HG03575 (cell line): ENCODE data around the gene DENND1A.
"Not testable (repeated sequence)": the region's sequence is repeated elsewhere in the genome, so short reads cannot be mapped to it uniquely, and the experiment has no call there.

Experiments
- ATAC-seq: cut with Tn5 transposase; IDR thresholded peaks from one replicate; pipeline ENCODE4 v1.9.1; 2021; ENCODE audit not compliant: unreplicated experiment, insufficient number of reproducible peaks, low FRiP score; ENCODE audit errors: extremely low read depth

DENND1A gene

GRCh38 chr9:123757960-123758359 lies 172.0 kb downstream of the DENND1A start:
- no peak for ATAC-seq

GRCh38 chr9:123757547-123757946 lies 172.4 kb downstream of the DENND1A start:
- no peak for ATAC-seq

DNA sequence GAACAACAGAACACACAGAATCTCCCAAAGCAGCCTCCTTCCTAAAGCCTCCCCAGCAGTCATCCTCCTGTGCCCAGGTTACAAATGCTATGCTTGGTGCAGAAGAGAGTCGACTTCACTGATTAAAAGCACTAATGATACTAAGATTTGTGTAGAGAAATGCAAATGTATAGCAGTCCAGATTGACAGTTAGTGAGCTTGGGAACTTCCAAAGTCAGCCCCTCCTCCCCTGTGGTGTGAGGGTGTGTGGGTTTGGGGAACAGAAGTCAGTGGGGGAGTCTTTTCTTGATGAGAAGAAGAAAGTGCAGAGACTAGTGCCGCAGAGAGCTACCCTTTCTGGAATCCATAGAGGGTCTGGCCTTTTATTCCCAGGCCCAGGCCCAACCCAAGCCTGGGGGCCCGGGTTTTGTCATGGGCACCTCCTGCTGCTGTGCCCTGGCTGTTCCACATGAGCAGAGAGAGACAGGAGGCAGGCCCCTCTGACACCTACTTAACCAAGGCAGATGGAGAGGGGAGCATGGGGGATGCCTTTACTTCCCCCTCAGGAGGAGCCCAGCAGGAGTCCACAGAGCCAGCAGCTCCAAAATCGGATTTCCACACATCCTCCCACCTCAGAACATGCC lies 173.3 kb downstream of the DENND1A start:
- no peak for ATAC-seq

GRCh38 chr9:123753669-123754258 lies 176.2 kb downstream of the DENND1A start:
- ATAC-seq, result no peak

DNA sequence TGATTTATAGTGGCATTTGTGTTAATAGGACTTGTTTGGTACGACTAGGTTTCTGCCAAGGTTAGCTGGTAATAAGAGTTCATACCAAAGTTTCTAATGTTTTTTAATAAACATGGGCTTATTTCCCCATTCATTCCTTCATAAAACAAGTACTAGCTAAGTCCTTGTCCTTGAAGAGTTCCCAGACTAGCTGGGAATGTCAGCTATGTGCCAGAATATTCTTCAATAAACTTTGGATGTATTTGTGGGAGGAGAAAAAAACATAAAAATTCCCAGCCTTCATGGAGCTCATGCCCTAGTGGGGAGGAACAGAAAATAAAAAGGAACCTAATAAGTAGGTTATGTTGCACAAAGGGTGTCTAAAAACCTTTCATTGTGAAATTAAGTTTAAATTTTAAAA lies 176.9 kb downstream of the DENND1A start:
- no peak for ATAC-seq

DNA sequence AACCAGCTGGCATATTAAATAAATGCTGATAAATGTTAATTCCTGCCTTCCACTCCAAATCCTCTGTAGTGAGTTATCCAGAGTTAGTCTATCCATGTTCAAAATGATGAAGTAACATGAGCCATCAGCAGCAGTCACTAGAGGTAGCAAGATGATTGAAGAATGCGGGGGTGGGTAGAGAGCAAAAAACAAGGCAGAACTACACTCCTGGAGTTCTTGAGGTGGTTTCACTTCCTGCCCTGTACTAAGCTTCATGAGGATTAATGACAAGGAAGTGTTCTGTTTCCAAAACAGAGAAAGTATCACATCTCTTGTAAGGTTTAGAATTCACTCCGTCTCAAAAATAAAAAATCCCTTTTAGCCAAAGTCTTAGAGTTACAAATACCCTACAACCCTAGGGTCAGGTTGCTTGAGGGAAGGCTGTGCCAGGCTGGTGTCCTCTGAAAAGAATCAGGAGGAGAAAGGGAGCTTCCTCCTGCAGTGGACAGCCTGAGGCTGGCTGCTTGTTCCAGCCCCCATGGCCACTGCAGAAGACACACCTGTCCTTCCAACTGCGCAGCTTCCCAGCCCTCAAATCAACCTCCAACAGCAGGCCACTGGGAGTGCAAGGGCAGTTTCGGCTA lies 180.2 kb downstream of the DENND1A start:
- ATAC-seq, result no peak

DNA sequence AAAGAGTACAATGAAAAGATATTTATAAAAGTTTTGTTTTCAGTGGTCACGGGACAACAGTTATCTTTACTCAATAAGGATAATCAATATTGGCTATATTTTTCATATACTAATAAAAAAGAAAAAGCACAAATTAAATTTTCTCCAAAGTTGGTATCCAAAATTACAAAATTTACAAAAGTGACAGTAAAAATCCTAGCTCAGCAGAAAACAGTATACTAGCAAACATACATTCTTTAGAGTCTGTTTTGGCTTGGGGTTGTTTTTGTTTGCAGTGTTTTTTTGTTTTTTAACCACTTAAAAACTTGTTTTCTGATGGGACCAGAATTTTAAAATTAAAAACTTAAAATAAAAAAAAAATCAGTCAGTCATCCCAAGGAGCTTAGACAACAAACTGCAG lies 183.2 kb downstream of the DENND1A start:
- no peak for ATAC-seq

- ATAC-seq, result no peak
These were observed 184.0 kb downstream of the DENND1A start for GRCh38 chr9:123745933-123746332.

DNA sequence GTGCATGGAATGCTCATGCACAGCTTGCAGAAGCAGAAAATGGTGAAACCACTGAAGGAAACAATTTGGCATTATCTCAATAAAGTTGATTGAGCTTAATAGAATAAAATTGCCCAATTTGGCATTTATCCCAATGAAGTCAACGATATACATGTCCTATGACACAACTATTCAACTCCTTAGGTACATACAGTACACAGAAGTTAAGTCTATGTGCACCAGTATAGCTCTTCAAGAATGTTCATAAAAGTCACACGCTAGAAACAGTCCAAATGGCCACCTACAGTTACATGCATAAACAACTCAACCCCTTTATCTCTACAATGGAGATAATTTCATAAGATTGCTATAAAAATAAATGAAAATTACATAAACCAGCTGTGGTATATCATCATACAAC lies 184.5 kb downstream of the DENND1A start:
- ATAC-seq, result no peak

DNA sequence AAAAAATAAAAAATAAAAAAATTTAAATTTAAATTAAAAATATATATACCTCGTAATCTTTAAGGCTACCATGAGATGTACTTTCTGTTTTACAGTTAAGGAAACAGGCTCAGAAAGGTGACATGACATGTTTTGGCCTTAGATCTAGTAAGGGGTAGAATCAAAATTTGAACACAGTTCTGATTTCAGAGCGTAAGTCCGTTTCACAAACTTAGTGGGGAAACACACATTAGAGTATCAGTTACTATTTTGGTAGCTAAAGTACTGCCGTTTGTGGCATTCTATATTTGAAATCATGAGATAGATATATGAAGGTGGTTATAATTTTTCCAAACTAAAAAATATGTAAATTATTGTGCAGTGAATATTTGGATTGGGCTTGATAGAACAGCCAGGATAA lies 186.2 kb downstream of the DENND1A start:
- no peak for ATAC-seq

DNA sequence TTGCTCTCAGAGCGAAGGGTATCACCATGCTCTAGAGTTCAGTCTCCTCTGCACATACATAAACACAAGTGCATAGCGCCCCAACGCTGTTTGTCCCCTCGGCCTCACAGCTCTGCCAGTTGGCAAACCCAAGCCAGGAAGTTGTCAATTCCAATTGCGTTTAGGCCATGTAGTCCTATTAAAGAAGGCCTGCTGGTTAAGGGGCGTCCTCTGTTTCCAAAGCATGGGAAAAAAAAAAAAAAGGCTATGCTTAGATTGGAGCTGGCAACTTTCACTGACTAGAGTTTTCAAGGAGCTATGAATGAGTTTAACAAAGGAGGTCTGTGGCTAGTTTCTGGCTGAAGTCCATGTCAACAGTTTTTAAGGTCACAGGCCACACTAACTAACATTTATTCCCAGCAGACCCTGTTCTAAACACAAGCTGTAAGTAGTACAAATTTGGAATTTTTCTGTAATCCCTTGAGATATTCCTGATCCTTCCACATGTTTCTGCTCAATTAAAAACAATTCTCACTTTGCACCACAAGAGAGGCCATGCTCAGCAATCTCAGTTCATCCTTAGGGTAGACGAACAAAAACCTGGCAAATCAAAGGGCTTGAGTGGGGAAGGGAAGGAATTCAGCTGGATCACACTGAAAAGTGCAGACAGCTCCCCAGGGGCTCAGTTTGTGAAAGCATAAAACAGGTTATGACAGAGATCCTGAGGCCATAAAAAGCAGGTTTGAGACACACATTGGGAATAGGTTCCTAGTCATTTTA lies 187.7 kb downstream of the DENND1A start:
- no peak for ATAC-seq

GRCh38 chr9:123741214-123741613 lies 188.7 kb downstream of the DENND1A start:
- no peak for ATAC-seq

GRCh38 chr9:123739902-123740301 lies 190.0 kb downstream of the DENND1A start:
- ATAC-seq, result no peak

- no peak for ATAC-seq
These were observed 190.5 kb downstream of the DENND1A start for GRCh38 chr9:123739387-123739786.

- ATAC-seq, result no peak
These were observed 191.3 kb downstream of the DENND1A start for GRCh38 chr9:123738648-123739047.

DNA sequence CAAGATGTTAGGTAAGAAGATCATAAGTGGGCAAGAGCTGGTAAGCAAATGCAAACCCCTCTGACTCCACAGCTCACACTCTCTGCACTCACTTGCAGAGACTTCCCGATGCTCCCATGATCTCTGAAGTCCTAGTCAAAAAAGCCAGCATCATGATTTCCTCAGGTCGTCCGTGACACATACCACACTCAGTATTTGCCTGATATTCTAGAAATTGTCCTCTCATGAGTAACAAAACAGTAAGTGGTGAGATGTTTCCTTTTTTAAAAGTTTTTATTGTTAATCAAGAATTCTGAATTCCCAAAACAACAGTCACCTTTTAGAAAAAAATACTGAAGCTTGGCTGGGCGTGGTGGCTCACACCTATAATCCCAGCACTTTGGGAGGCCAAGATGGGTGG lies 194.6 kb downstream of the DENND1A start:
- ATAC-seq, result no peak

DNA sequence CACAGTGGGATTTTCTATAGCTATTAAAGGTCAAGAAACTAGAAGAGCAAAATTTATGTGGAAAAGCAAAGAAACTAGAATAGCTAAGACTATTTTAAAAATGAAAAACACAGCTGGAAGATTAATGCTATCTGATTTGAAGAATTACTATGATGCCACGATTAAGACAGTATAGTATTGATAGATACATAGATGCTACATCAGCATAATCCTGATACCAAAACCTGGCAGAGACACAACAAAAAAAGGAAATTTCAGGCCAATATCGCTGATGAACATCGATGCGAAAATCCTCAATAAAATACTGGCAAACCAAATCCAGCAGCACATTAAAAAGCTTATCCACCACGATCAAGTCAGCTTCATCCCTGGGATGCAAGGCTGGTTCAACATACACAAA lies 201.4 kb downstream of the DENND1A start:
- ATAC-seq, result not testable (repeated sequence)

- no peak for ATAC-seq
These were observed 202.6 kb downstream of the DENND1A start for GRCh38 chr9:123727332-123727731.

DNA sequence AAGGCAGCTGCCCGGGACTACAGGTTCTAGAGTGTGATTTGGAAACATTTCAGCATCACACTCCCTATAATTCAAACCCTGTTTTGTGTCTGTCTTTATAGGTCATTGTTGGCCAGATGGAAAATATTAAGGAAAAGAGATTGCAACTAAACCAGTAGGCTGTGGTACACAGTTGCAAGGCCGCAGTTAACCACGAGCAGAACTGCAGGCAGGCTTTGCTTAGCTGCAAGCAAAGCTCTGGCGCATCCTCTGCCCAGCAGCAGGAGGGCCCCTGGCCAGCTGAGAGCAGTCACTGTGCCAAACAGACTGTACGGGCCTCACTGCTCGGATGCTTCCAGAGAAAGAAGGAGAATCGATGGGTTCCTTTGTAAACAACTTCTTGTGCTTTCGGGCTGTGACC lies 204.5 kb downstream of the DENND1A start:
- ATAC-seq, result no peak

DNA sequence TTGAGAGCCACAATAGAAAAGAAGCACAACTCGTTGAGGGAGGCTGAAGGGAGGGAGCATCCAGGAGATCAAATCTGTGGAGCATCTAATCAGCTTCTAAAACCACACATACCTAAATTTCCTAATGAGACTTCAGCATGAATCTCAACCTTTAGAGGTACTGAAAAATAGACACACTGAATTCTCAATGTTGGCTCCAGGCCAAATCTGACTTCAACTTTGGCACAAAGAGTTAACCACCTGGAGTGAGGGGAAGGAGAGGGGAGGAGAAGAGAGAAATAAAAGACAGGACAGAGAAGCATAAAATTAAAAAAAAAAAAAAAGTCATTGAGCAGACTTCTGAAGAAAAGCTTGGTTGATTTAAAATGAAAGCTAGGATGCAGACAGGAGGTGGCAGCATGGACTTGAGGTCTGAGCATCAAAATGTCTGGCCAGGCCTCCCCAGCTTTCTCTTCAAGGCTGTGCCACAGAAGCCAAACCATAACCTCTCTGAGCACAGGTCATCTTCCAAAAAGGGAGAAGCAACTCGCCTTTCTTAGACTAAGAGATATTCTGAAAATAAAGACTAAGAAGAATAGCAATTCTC lies 205.6 kb downstream of the DENND1A start:
- ATAC-seq, result no peak
